Measurements from ENCODE around the gene SARS2.

SARS2 gene

GRCh38 chr19:38917516-38917915, 13.0 kb downstream of the SARS2 start:
- DNase-seq, result no peak

GRCh38 chr19:38915329-38916321, 14.9 kb downstream of the SARS2 start:
- DNase-seq, result no peak

GRCh38 chr19:38913958-38914357, 16.6 kb downstream of the SARS2 start:
- no peak for DNase-seq

- DNase-seq, result no peak
Observed at GRCh38 chr19:38912600-38913514, 17.7 kb downstream of the SARS2 start.

- DNase-seq, result no peak
Observed at GRCh38 chr19:38911388-38912001, 19.1 kb downstream of the SARS2 start.

- DNase-seq, result no peak
Observed at GRCh38 chr19:38910488-38910887, 20.1 kb downstream of the SARS2 start.

- DNase-seq, result no peak
Observed at GRCh38 chr19:38908911-38909310, 21.7 kb downstream of the SARS2 start.

GRCh38 chr19:38907670-38908069, 22.9 kb downstream of the SARS2 start:
- no peak for DNase-seq

GRCh38 chr19:38907227-38907626, 23.3 kb downstream of the SARS2 start:
- no peak for DNase-seq

- DNase-seq, result no peak
Observed at GRCh38 chr19:38905620-38906019, 24.9 kb downstream of the SARS2 start.

GRCh38 chr19:38904581-38905539, 25.7 kb downstream of the SARS2 start:
- no peak for DNase-seq

- no peak for DNase-seq
Observed at GRCh38 chr19:38901683-38902082, 28.9 kb downstream of the SARS2 start.

- no peak for DNase-seq
Observed at GRCh38 chr19:38900743-38901190, 29.8 kb downstream of the SARS2 start.

GRCh38 chr19:38900202-38900629, 30.3 kb downstream of the SARS2 start:
- DNase-seq, result peak; percentile 56

- DNase-seq, result peak; percentile 100
Observed at GRCh38 chr19:38899447-38900201, 30.9 kb downstream of the SARS2 start, which contains the start of the genes NFKBIB and SIRT2. NFKBIB (plus strand) TSS chr19:38899969; CDS start chr19:38900033, 64 bp downstream. SIRT2 (minus strand) TSS chr19:38899618; CDS start chr19:38899521, 97 bp downstream.

- DNase-seq, result no peak
Observed at GRCh38 chr19:38898788-38899446, 31.6 kb downstream of the SARS2 start.

- DNase-seq, result no peak
Observed at GRCh38 chr19:38894968-38895367, 35.6 kb downstream of the SARS2 start.

- DNase-seq, result no peak
Observed at GRCh38 chr19:38893341-38893771, 37.2 kb downstream of the SARS2 start.

- no peak for DNase-seq
Observed at GRCh38 chr19:38892841-38893240, 37.7 kb downstream of the SARS2 start.

- no peak for DNase-seq
Observed at GRCh38 chr19:38891771-38892170, 38.8 kb downstream of the SARS2 start.
